Fibroblast of skin of left biceps (primary cell): ENCODE measurements around the gene CASP7.

Source experiments
- DNase-seq, 2 experiments: peaks; one replicate each; pipeline ENCODE4 v3.0.0-alpha.2; 2013; ENCODE audit warnings: low read depth in 2 of 2

CASP7 gene

DNA sequence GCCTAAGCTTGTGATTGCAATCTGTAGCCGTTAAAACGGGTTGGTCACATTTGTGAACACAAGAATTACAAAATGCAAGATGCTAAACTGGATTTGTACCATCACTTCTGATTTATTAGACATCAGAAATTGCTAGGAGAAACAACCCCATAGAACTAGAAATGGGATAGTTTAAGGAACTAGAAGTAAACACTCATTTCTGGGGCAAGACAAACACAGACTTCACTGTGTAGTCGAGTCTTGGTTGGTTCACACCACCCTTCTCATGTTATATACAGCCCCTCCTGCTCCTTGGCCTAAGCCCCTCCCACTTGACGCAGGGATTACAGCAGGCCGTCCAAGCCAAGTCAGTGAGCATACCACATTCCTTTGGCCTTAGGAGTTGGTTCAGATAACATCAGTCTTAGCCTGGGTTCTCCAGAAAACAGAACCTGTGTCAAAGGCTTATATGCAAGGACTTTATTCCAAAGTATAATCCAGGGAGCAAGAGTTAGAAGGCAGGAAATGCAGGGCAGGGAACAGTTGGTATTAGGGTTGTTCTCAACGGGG is 13.8 kb upstream of the CASP7 start:
- DNase-seq, result peak; percentile 32 to 42

DNA sequence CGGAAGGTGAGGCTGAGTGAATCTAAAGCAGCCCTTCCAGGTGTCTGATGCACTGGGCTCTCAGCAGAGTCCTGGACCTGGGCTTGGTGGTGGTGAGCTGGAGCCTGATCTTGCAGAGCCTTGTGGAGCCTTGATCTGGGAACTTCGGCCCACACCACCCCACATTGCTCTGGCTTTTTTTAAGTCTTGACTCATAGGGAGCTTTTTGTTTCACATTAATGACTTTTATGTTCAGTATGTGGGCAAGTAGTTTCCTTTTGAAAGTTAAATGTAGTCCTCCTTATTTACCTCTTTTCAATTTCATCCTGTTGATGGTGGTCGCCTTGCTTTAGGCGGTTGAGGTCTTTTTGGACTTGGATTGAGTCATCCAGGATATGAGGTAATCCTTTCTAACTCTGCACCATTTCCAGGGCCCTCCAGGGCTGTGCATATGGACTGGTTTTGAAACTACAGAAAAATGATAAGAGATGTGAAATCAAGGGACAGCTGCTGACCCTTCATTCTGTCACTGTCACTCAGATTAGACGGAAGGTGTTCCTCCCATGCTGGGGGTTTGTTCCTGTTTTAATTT is 12.9 kb upstream of the CASP7 start:
- no peak for DNase-seq

DNA sequence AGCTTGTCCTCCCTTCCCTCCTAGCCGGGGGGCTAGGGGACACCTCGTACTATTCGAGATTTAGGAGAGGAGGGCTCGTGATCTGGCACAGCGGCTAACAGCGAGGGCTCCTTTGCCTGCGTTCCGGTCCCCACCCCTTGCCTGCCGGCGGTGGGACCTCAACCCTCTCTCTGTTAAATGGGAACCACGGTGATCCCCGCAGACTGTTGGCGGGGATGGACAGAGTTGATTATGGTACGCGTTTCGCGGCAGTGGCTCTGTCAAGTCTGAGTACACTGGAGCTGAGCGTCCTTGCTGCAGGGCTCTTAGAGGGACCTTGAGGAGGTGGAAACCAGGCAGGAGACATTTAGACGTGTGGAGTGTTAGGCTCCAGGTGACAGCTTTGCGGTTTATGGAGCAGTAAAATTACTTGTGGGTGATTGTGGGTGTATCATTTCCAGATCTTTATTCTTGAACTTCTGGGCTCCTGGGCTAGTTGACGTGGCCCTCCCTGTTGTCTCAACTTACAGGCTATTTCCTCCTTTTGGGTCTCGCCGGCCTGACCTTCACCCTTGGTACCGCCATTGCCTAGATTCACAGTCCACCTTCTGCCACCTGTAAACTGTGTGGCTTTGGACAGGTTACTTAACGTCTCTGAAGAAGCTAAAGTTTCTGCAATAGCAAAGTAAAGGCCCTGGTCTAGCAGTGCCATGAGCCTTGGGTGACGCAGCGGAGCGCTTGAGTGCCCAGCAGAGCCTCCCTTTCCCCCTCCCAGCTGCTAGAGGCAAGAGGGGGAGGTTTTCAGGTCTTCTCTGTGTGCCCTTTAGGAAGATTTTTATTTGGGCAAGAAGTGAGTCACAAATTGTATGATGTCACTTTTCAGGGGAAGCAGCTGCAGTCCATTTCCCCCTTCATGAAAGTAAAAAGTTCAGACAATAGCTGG is 739 bp downstream of the CASP7 start:
- DNase-seq, result no peak

DNA sequence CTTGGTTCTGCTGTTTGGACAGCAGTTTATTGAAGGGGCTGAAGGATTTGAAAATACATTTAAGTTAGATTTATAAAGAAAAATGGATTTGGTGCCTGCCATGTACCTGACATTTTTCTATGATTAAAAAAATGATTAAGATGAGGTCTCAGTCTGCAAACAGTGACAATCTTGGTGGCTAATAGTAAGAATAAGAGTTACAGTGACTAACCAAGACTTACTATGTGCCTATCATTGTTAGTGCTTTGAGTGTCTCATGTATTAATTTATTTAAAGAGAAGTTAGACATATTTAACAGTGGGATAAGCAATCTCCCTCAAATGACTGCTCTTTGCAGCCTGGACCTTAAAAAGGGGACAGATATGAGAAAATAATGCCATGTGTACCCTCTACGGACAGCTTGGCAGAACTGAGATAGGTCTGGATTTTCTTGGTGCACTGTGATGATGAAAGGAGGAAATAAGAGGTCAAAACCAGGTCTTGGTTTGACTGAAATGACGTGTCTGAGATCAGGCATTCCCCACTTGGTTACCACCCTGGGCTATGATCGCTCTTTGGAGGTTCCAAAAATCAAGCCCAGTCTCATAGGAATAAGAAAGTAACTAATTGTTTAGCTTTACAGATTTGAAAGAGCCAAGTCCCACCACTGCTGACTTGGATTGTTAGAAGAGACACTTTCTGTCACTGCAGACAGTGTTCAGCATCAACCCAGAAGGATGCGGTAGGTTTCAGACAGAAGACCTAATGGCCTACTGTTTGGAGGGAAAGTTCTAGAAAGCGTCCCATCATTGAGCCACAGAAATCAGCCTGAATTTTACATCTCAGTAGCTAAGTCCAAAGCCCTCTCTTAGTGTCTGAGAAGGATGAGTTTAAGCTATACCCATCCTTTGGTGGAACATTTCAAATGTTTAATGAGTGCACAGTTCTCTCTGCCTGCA is 2.1 kb downstream of the CASP7 start:
- DNase-seq, result no peak

DNA sequence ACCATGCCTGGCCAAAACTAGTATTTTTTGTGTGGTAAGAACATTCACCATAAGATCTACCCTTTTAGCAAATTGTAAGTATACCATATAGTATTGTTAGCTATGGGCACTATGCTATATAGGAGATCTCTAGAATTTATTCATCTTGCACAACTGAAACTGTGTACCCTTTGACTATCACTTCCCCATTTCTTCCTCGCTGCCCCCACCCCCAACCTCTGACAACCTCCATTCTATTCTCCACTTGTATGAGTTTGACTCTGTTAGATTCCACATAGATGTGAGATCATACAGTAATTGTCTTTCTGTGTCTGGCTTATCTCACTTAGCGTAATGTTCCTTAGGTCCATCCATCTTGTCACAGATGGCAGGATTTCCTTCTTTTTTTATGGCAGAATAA is 3.6 kb downstream of the CASP7 start:
- no peak for DNase-seq

DNA sequence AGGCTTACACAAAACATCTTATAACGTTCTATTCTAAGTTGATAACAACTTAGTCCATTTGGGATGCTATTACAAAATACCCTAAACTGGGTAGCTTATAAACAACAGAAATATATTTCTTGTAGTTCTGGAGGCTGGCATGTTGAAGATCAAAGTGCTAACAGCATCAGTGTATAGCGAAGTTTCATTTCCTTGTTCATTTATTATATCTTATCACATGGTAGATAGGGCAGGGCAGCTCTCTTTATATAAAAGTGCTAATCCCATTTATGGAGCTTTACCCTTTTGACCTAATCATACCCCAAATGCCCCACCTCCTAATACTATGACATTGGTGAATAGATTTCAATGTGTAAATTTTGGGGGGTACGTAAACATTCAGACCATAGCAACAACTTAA is 6.3 kb downstream of the CASP7 start:
- no peak for DNase-seq

DNA sequence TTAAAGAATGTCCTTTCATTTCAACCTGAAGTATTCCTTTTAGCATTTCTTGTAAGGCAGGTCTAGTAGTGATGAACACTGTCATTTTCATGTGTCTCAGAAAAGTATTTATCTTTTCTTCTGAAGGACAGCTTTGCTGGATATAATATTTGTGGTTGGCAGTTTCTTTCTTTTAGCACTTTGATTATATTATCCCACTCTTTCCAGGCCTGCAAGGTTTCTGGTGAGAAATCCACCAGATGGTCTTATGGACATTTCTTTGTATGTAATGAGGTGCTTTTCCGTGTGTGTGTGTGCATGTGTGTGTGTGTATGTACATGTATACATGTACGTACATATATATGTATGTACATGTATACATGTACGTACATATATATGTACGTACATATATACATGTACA is 7.3 kb downstream of the CASP7 start:
- no peak for DNase-seq

DNA sequence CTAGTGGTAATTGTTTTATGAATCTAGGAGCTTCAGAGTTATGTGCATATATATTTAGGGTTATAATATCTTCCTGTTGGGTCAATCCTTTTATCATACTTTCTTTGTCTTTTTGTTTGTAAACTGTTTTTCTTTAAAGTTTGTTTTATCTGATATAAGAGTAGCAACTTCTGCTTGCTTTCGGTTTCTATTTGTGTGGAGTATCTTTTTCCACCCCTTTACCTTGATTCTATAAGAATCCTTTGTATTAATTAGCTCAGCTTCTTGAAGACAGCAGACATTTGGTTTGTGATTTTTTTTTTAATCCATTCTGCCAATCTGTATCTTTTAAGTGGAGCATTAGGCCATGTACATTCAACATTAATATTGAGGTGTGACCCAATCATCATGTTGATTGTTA is 9.3 kb downstream of the CASP7 start:
- no peak for DNase-seq

DNA sequence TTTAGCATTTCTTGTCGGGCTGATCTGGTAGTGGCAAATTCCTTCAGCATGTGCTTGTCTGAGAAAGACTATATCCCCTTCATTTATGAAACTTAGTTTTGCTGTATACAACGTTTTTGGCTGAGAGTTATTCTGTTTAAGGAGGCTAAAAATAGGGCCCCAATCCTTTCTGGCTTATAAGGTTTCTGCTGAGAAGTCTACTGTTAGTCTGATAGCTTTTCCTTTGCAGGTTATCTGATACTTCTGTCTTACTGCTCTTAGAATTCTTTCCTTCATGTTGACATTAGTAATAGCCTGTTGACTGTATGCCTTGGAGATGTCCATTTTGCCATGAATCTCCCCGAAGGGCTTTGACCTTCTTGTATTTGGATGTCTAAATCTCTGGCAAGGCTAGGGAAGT is 9.9 kb downstream of the CASP7 start:
- DNase-seq, result no peak

DNA sequence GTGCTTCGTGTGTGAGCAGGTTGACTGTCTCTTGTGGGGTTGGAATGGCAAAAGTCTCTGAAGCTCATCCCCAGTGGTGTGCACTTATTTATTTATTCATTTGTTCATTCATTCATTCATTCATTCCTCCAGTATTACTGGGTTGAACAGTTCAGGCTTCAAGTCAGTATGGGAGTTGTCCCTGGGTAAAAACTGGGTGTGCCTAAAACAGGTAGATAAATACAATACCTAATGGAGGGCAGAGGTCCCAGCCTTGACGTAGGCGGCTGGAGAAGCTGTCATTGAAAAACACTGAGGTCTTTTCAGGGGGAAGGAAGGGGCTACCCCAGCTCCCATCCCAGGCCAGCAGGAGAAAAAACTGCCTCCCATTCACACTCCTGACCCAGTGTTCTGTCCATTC is 11.0 kb downstream of the CASP7 start:
- DNase-seq, result no peak

DNA sequence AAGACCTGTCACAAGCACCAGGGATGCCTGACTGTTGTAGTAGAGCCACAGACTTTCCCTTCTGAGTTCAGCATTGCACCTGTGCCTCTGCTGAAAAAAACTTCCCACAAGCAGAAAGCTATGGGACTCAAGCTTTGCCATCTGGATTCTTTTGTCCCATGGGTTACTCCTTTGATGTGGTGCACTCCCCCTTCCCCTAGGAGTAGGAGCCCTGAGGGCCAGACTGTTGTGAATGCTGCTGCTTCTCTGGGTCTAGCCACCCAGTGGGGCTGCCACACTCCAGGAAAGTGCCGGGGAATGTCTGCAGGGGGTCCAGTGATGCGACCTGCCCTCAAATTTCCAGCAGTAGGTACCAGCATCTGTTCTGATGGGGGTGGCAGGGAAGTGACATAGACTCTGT is 11.7 kb downstream of the CASP7 start:
- DNase-seq, result no peak

DNA sequence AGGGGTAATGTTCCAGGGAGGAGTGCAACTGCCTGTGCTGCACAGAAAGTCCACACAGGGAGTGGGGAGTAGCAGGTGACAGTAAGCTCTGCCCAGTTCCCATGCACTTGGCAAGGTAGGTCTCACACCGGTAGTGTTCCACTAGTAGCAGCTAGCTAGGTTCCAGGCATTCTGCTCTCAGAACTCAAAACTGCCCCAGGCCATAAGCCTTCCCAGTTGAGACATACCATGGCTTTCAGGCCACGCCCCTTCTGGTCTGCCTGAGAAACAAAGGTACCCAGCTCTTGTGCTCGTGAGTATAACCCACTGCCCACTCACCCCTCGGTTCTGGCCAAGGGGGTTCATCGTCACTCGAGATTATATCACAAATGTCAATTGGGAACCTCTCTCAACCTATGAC is 12.6 kb downstream of the CASP7 start:
- DNase-seq, result no peak

DNA sequence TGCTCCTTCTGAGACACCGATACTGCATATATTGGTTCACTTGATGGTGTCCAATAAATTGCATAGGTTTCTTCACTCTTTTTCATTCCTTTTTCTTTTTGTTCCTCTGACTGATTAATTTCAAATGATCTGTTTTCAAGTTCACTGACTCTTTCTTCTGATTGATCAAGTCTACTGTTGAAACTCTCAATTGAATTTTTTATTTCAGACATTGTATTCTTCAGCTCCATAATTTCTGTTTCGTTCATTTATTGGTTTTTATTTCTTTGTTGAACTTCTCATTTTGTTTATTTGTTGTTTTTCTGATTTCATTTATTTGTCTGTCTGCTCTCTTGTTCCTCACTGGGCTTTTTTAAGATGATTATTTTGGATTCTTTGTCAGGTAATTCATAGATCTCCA is 13.6 kb downstream of the CASP7 start:
- no peak for DNase-seq

DNA sequence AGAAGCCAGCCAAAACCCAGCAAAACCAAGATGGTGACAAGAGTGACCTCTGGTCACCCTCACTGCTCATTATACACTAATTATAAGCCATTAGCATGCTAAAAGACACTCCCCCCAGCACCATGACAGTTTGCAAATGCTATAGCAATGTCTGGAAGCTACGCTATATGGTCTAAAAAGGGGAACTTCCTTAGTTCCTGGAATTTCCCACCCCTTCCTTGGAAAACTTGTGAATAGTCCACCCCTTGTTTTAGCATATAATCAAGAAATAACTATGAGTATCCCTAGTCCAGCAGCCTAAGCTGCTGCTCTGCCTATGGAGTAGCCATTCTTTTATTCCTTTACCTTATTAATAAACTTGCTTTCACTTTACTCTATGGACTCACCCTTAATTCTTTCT is 16.0 kb downstream of the CASP7 start:
- DNase-seq, result no peak

DNA sequence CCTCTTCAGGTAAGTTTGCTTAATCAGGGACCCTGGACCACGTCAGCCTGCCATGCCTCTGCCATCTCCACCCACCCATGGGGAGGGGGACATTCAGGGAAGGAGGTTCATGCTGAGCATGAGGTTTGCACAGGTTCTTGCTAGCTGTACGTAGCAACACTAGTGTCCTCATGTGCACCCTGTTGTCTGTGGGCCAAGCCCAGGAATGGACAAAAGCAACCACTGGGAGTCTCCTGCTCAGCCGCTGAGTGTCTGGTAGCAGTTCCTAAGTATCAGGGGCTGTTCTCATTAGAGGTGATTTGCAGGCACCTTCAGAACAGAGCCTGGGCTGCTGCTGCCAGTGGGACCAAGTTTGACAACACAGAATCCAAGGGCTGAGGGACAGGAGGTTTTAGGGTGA is 17.9 kb downstream of the CASP7 start:
- no peak for DNase-seq

DNA sequence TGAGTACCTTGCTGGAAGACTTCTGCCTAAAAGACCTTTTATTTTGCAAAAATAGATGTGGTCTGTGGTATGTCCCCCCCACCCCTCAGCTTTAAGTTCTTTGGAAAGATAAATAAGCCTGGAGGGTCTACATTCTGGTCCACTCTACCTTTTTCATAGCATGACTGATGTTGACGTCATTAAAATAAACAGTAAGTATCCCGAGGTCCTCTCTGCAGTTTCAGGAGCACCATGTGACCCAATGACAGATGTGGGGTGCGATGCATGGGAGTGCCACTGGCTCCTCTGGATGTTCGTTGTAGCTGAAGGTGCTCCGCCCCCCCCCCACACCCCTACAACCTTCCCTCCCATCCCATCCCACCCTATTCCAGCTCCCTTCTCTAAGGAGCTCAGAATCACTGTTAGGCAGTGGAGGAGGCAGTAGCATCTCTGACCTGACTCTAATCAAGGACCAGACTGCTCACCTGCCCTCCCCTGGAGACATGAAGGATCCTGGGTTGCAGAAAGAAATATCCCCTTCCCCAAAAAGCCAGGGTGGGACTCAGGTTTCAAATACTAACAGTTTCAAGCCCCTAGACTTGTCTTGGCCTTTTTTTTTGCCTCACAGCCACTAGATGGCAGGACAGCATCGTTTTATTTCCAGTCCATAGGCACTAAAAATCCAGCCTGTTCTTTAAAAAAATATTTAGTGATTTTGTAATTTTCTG is 25.1 kb downstream of the CASP7 start:
- DNase-seq, result peak; percentile 16 to 17

DNA sequence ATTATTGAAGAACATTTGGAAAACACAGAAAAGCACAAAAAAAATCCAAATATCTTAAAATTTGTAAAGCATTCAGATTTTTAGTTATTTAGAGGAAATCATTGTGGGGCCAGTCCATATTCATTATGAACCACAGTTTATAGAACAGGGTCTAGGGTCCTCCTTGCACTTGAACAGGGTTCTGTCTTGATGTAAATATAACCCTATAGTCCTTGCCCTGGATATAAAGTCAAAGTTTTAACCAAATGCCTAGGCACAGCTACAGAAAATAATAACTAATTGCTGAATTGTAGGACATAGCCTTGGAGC is 25.6 kb downstream of the CASP7 start:
- no peak for DNase-seq

DNA sequence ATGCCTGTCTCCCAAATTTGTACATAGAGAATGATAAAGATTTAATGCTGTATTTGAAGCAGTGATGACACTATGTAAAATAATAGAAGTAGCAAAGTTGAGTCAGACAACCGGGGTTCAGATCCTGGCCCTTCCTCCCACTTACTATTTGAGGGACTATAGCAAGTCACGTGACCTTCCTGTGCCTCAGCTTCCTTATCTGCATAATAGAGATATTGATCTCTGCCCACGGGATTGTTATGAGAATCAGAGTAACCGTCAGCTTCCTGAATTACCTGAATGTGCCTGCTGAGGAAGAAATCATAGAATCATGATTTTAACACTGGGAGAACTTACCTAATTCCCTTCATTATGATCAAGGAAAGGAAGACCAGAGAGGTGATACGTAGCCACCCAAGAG is 26.9 kb downstream of the CASP7 start:
- no peak for DNase-seq

DNA sequence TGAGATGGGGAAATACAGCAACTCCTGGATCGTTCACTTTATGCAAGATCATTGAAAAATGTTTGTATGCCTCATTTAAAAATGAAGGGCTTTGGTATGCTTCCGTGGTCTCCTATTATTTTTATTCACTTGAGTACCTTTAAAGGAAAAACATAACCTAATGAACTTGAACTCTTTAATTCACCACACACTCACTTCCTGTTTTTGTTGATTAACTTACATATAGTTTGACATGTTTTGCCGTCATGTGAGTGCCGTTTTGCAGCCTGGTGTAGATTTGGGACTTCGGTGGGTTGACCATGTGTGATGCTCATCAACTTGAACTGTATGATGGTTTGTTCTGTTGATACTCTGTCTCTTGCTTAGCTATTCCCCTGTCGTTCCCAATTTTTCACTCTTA is 28.9 kb downstream of the CASP7 start:
- DNase-seq, result no peak

DNA sequence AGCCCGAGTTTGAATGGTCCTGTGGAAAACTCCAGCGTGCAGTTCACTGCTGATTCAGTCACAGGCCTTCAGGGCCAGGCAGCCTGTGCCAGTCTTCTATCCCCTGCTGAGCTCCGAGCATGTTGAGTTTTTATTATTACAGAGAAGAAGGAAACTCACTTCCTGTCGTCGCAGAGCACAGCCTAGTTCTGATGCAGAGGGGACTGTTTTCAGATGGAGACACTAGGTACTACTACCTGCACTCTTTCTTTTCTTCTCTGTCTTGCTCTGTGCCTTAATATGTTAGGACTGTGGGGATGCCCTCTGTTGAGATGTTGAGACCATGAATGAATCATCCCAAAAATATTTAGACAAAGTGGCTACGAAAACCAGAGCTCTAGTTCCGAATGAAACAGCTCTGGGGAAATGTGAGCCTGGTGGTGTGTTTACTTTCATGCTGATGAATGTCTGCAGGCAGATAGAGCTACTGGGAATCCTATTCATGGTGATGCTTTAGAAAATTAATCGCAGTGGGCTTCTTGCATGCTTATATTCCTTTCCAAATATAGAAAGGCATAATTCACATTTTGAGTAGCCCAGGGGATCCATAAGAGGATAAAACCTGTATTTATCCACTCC is 29.6 kb downstream of the CASP7 start:
- DNase-seq, result peak; percentile 37 to 49

DNA sequence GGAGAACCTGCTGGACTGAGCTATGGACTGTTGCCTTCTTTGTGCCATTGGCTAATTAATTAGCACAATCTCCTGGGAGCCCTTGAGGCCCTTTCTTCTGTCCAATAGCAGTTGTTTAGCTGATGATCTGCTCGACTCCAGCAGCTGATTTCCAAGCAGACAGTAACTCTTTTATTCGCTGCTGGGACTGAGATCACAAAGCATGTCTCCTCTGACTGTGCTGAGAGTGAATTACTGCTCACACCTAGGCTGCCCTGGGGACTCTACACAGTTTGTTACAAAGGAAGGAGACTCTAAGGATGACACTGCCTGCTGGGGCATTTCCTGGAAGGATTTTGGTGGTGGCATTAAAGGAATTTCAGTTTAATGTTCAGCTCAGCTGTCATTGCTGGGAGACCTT is 31.4 kb downstream of the CASP7 start:
- no peak for DNase-seq
